Stimulated activated CD8-positive, alpha-beta memory T cell treated with anti-CD3 and anti-CD28 coated beads, Interleukin-7, amount 100 ng/mL, for 1 hour (primary cell): ENCODE results near the gene PITX1.

ENCODE experiments used
- DNase-seq, 2 donors: peaks; one replicate each; pipeline ENCODE4 v3.0.0-alpha.2; 2020; ENCODE audit warnings: low read depth in 2 of 2

The PITX1 gene

GRCh38 chr5:135029477-135030122, 4.4 kb downstream of the PITX1 start:
- DNase-seq: no peak

- no peak for DNase-seq
Measured at GRCh38 chr5:135028791-135029476, 5.1 kb downstream of the PITX1 start.

- no peak for DNase-seq
Measured at GRCh38 chr5:135027697-135028615, 6.1 kb downstream of the PITX1 start.

GRCh38 chr5:135027266-135027696, 6.7 kb downstream of the PITX1 start:
- no peak for DNase-seq

GRCh38 chr5:135026645-135027265, 7.3 kb downstream of the PITX1 start:
- DNase-seq: no peak

GRCh38 chr5:135025730-135026644, 8.0 kb downstream of the PITX1 start:
- no peak for DNase-seq

GRCh38 chr5:135024956-135025729, 8.9 kb downstream of the PITX1 start:
- no peak for DNase-seq

- no peak for DNase-seq
Measured at GRCh38 chr5:135020111-135020895, 13.7 kb downstream of the PITX1 start.

- DNase-seq: no peak
Measured at GRCh38 chr5:135019314-135019713, 14.7 kb downstream of the PITX1 start.

GRCh38 chr5:135018457-135018856, 15.6 kb downstream of the PITX1 start:
- no peak for DNase-seq

GRCh38 chr5:135016861-135017290, 17.2 kb downstream of the PITX1 start:
- no peak for DNase-seq

- DNase-seq: no peak
Measured at GRCh38 chr5:135015942-135016341, 18.1 kb downstream of the PITX1 start.

- no peak for DNase-seq
Measured at GRCh38 chr5:135013947-135014570, 20.0 kb downstream of the PITX1 start.

GRCh38 chr5:135013445-135013844, 20.6 kb downstream of the PITX1 start:
- no peak for DNase-seq

GRCh38 chr5:135012951-135013391, 21.1 kb downstream of the PITX1 start:
- no peak for DNase-seq

GRCh38 chr5:135012033-135012588, 21.9 kb downstream of the PITX1 start:
- no peak for DNase-seq

GRCh38 chr5:135011355-135012032, 22.5 kb downstream of the PITX1 start:
- DNase-seq: no peak
